Keratinocyte (primary cell): ENCODE results near the gene APRT. TPM values are rescaled to one million over a fixed set of nuclear protein-coding genes. Genes with fewer than 3 reads are reported as not detected.

Experiments used
- DNase-seq: peaks from one replicate; pipeline ENCODE4 v3.0.0-alpha.2; 2011; ENCODE audit warnings: low read depth, missing footprints, low spot score
- FAIRE-seq: peaks from 2 replicates; lab custom pipeline; 2011; peaks lifted over from hg19 to GRCh38; lab: Jason Lieb, UNC
- H2AFZ ChIP-seq: 2 replicates; pipeline ENCODE4 v1.6.0; 2012; ENCODE audit warnings: low read length, control low read depth, inconsistent platforms; ENCODE audit not compliant: control insufficient read depth
- H3K27ac ChIP-seq: 2 replicates; pipeline ENCODE4 v1.5.1; 2011; ENCODE audit warnings: low read length; ENCODE audit not compliant: control insufficient read depth, insufficient read depth
- H3K27me3 ChIP-seq: 3 replicates; pipeline ENCODE4 v1.6.0; 2011; ENCODE audit warnings: low read length; ENCODE audit not compliant: control insufficient read depth, insufficient read depth; ENCODE audit errors: extremely low read depth
- H3K36me3 ChIP-seq, 2 experiments: 2 replicates in 1 of 2; 3 replicates in 1 of 2; pipeline ENCODE4 v1.5.1; 2011; ENCODE audit warnings: low read length in 2 of 2, mild to moderate bottlenecking in 1 of 2; ENCODE audit not compliant: control insufficient read depth in 2 of 2, insufficient read depth in 2 of 2; ENCODE audit errors: extremely low read depth in 1 of 2
- H3K4me1 ChIP-seq: 3 replicates; pipeline ENCODE4 v1.5.1; 2011; ENCODE audit warnings: low read length; ENCODE audit not compliant: control insufficient read depth, insufficient read depth; ENCODE audit errors: extremely low read depth
- H3K4me2 ChIP-seq: 3 replicates; pipeline ENCODE4 v1.6.0; 2011; ENCODE audit warnings: low read depth, low read length; ENCODE audit not compliant: control insufficient read depth, insufficient read depth; ENCODE audit errors: extremely low read depth
- H3K4me3 ChIP-seq, 3 experiments: fragments of 200-600 bp in 1 of 3; sonication (generic) in 1 of 3; 2 replicates in 2 of 3; 3 replicates in 1 of 3; pipeline ENCODE4 v1.5.1; 2011 to 2016; ENCODE audit warnings: low read length in 3 of 3, mild to moderate bottlenecking in 3 of 3, control low read depth in 2 of 3, inconsistent platforms in 1 of 3, low read depth in 1 of 3, mixed read lengths in 1 of 3, mixed run types in 1 of 3, moderate library complexity in 1 of 3; ENCODE audit not compliant: control insufficient read depth in 2 of 3, insufficient read depth in 2 of 3; ENCODE audit errors: extremely low read depth in 1 of 3
- H3K79me2 ChIP-seq: 2 replicates; pipeline ENCODE4 v1.6.0; 2012; ENCODE audit warnings: low read length; ENCODE audit not compliant: control insufficient read depth, insufficient read depth
- H3K9ac ChIP-seq: 3 replicates; pipeline ENCODE4 v1.6.0; 2011; ENCODE audit warnings: low read length; ENCODE audit not compliant: control insufficient read depth, insufficient read depth; ENCODE audit errors: extremely low read depth
- H3K9me1 ChIP-seq: 3 replicates; pipeline ENCODE4 v1.6.0; 2011; ENCODE audit warnings: low read length; ENCODE audit not compliant: control insufficient read depth, insufficient read depth; ENCODE audit errors: extremely low read depth
- H3K9me3 ChIP-seq: 2 replicates; pipeline ENCODE4 v1.5.1; 2012; ENCODE audit warnings: low read depth, low read length; ENCODE audit not compliant: control insufficient read depth
- H4K20me1 ChIP-seq: 3 replicates; pipeline ENCODE4 v1.6.0; 2011; ENCODE audit warnings: low read length; ENCODE audit not compliant: control insufficient read depth, insufficient read depth; ENCODE audit errors: extremely low read depth
- CTCF ChIP-seq, 3 experiments: IDR thresholded peaks in 1 of 3; conservative IDR thresholded peaks in 1 of 3; optimal IDR thresholded peaks in 1 of 3; 2 replicates in 2 of 3; 3 replicates in 1 of 3; pipeline versions ENCODE3 to v1.5.1; 2011; ENCODE audit warnings: low read length in 3 of 3, mild to moderate bottlenecking in 3 of 3, moderate library complexity in 2 of 3, control low read depth in 1 of 3, inconsistent platforms in 1 of 3; ENCODE audit not compliant: insufficient read depth in 2 of 3; ENCODE audit errors: extremely low read depth in 1 of 3
- EZH2 ChIP-seq: IDR thresholded peaks from one replicate; pipeline ENCODE4 v1.6.1; 2012; ENCODE audit warnings: inconsistent platforms, mild to moderate bottlenecking, low read length, moderate library complexity
- dilution Hi-C: fragments of 300-500 bp; cut with MboI; formaldehyde crosslinking; loops from one replicate; pipeline ENCODE4 v1.7.0; 2020; ENCODE audit warnings: low sequenced_read_pairs; ENCODE audit not compliant: extremely low pct_ligation_motif_present
- polyA plus RNA-seq, 5 experiments: library from polyadenylated mRNA; depleted of rRNA in 3 of 5; stranded (reverse) in 3 of 5; stranded (forward) in 1 of 5; unstranded in 1 of 5; fragments of >200 nt; gene quantifications; 1 replicate in 1 of 5; 2 replicates in 3 of 5; 3 replicates in 1 of 5; pipeline versions ENCODE4 v1.2.1 to v1.2.3, GENCODE V29; 2011 to 2012; ENCODE audit warnings: missing spikeins in 2 of 5, low read depth in 1 of 5, low replicate concordance in 1 of 5

APRT gene
- polyA plus RNA-seq, 1 donor (not counting 4 experiments of a cell fraction or from before 2014, with no cell fraction given), result 106 TPM

- peaks cover 4% of the 10 kb centered on the region for H3K9me1 ChIP-seq
- TF ChIP-seq CTCF (optimal IDR thresholded peaks at IDR 0.05 in 1 of 3, IDR thresholded peaks at IDR 0.05 in 1 of 3, conservative IDR thresholded peaks at IDR 0.05 in 1 of 3; ENCODE audit: extremely low read depth in 1 of 3, insufficient read depth in 2 of 3, low read length in 3 of 3) (no peak), EZH2 (no peak)
- no peak overlapping the region for H3K4me3 ChIP-seq
- H3K4me2 ChIP-seq, result no peak overlapping the region
- no peak overlapping the region for H2AFZ ChIP-seq
- DNase-seq, result no peak
- no peaks in the 10 kb centered on the region for H3K9me3 ChIP-seq
- H3K27me3 ChIP-seq, result no peaks in the 10 kb centered on the region
- no peak for FAIRE-seq
- H3K79me2 ChIP-seq, result peaks cover 30% of the 10 kb centered on the region
- H3K9ac ChIP-seq, result no peak overlapping the region
- peaks cover 2% of the 10 kb centered on the region for H4K20me1 ChIP-seq
- H3K4me1 ChIP-seq, result peaks cover 30% of the 10 kb centered on the region
- H3K27ac ChIP-seq, result no peak overlapping the region
- peaks cover 13 to 19% of the 10 kb centered on the region in 2 experiments for H3K36me3 ChIP-seq
- dilution Hi-C loops, result no loop called here
Observed at GRCh38 chr16:88807626-88808453, 3.9 kb downstream of the APRT start.

GRCh38 chr16:88807142-88807625 is 4.5 kb downstream of the APRT start:
- H3K27me3 ChIP-seq, result no peaks in the 10 kb centered on the region
- H3K4me1 ChIP-seq, result peaks cover 29% of the 10 kb centered on the region
- FAIRE-seq, result no peak
- no peak overlapping the region for H2AFZ ChIP-seq
- H3K27ac ChIP-seq, result no peak overlapping the region
- H3K9ac ChIP-seq, result no peak overlapping the region
- dilution Hi-C loops, result no loop called here
- H3K9me1 ChIP-seq, result peaks cover 4% of the 10 kb centered on the region
- no peaks in the 10 kb centered on the region for H3K9me3 ChIP-seq
- peaks cover 2% of the 10 kb centered on the region for H4K20me1 ChIP-seq
- peaks cover 30% of the 10 kb centered on the region for H3K79me2 ChIP-seq
- H3K4me3 ChIP-seq, result no peak overlapping the region
- H3K4me2 ChIP-seq, result no peak overlapping the region
- TF ChIP-seq EZH2 (no peak), CTCF (optimal IDR thresholded peaks at IDR 0.05 in 1 of 3, IDR thresholded peaks at IDR 0.05 in 1 of 3, conservative IDR thresholded peaks at IDR 0.05 in 1 of 3; ENCODE audit: extremely low read depth in 1 of 3, insufficient read depth in 2 of 3, low read length in 3 of 3) (no peak)
- DNase-seq, result no peak
- H3K36me3 ChIP-seq, result peaks cover 13 to 19% of the 10 kb centered on the region in 2 experiments
